Peyer's patch (tissue), 4 donors: Measurements from ENCODE around the gene FREM1. TPM values are rescaled to one million over a fixed set of nuclear protein-coding genes. Genes with fewer than 3 reads are reported as not detected.

Experiments
- DNase-seq, 3 donors: peaks; one replicate each; pipeline ENCODE4 v3.0.0-alpha.2; 2017 to 2019
- H3K27ac ChIP-seq, 4 donors: fragments of 200-600 bp; sonication (generic); one replicate each; pipeline ENCODE4 v1.5.1; 2016 to 2019
- H3K27me3 ChIP-seq, 2 donors: fragments of 200-600 bp; sonication (generic); one replicate each; pipeline ENCODE4 v1.5.1; 2019
- H3K36me3 ChIP-seq, 3 donors: fragments of 200-600 bp; sonication (generic); one replicate each; pipeline ENCODE4 v1.5.1; 2016 to 2019
- H3K4me1 ChIP-seq, 4 donors: fragments of 200-600 bp; sonication (generic); one replicate each; pipeline ENCODE4 v1.5.1; 2016 to 2019
- H3K4me3 ChIP-seq, 4 donors: fragments of 200-600 bp; sonication (generic); 1 replicate in 3 of 4; 2 replicates in 1 of 4; pipeline ENCODE4 v1.5.1; 2016 to 2019; ENCODE audit warnings: mild to moderate bottlenecking in 1 of 4
- H3K9me3 ChIP-seq, 4 donors: fragments of 200-600 bp; sonication (generic); one replicate each; pipeline ENCODE4 v1.5.1; 2016 to 2019; ENCODE audit warnings: mild to moderate bottlenecking in 1 of 4
- CTCF ChIP-seq, 6 experiments: fragments of 450-650 bp in 4 of 6; fragments of 200-600 bp in 2 of 6; sonication (generic) in 1 of 6; IDR thresholded peaks; one replicate each; pipeline ENCODE4 v1.5.1; 2017 to 2019; ENCODE audit warnings: antibody characterized with exemption in 6 of 6, mild to moderate bottlenecking in 3 of 6, moderate library complexity in 1 of 6
- POLR2A ChIP-seq, 2 donors: fragments of 450-650 bp; IDR thresholded peaks; one replicate each; pipeline ENCODE4 v1.5.1; 2017; ENCODE audit warnings: antibody characterized with exemption in 2 of 2, mild to moderate bottlenecking in 2 of 2, moderate library complexity in 2 of 2
- total RNA-seq, 4 donors: library from RNA; depleted of rRNA; stranded (reverse); fragments of >200 nt; gene quantifications; one replicate each; pipeline ENCODE4 v1.1.0, GENCODE V29; 2016

Gene FREM1
- total RNA-seq, 4 donors from 2014 or later: 31.4 to 108 (median 54.0) TPM

GRCh38 chr9:14863402-14863801 lies 46.8 kb downstream of the FREM1 start:
- no peaks in the 10 kb centered on the region for H3K4me1 ChIP-seq
- TF ChIP-seq CTCF (IDR thresholded peaks at IDR 0.05) (no peak), POLR2A (IDR thresholded peaks at IDR 0.05) (no peak)
- H3K27me3 ChIP-seq: no peaks in the 10 kb centered on the region
- H3K9me3 ChIP-seq: no peaks in the 10 kb centered on the region
- H3K4me3 ChIP-seq: no peak overlapping the region
- peaks cover 0 to 3% (median 0%) of the 10 kb centered on the region in 3 donors for H3K36me3 ChIP-seq
- no peak for DNase-seq
- H3K27ac ChIP-seq: no peak overlapping the region

GRCh38 chr9:14857449-14858305 lies 52.6 kb downstream of the FREM1 start:
- no peak for DNase-seq
- TF ChIP-seq CTCF (IDR thresholded peaks at IDR 0.05): no peak
- TF ChIP-seq POLR2A (IDR thresholded peaks at IDR 0.05): no peak
- no peaks in the 10 kb centered on the region for H3K4me1 ChIP-seq
- H3K9me3 ChIP-seq: no peaks in the 10 kb centered on the region
- H3K27me3 ChIP-seq: no peaks in the 10 kb centered on the region
- H3K27ac ChIP-seq: no peak overlapping the region
- peaks cover 0 to 3% (median 0%) of the 10 kb centered on the region in 3 donors for H3K36me3 ChIP-seq
- H3K4me3 ChIP-seq: no peak overlapping the region

- Histone ChIP-seq H3K9me3 (no peaks in the 10 kb centered on the region), H3K27me3 (no peaks in the 10 kb centered on the region), H3K4me1 (no peaks in the 10 kb centered on the region), H3K4me3 (no peak overlapping the region), H3K36me3 (peaks cover 0 to 40% (median 0%) of the 10 kb centered on the region in 3 donors), H3K27ac (no peak overlapping the region)
- TF ChIP-seq POLR2A (IDR thresholded peaks at IDR 0.05) (no peak), CTCF (IDR thresholded peaks at IDR 0.05) (no peak)
- no peak for DNase-seq
Observed at GRCh38 chr9:14849851-14850250, 60.4 kb downstream of the FREM1 start.

- no peak for TF ChIP-seq CTCF (IDR thresholded peaks at IDR 0.05)
- no peak for TF ChIP-seq POLR2A (IDR thresholded peaks at IDR 0.05)
- H3K36me3 ChIP-seq: peaks cover 0 to 40% (median 0%) of the 10 kb centered on the region in 3 donors
- no peak for DNase-seq
- H3K4me1 ChIP-seq: no peaks in the 10 kb centered on the region
- no peaks in the 10 kb centered on the region for H3K9me3 ChIP-seq
- no peak overlapping the region for H3K27ac ChIP-seq
- no peak overlapping the region for H3K4me3 ChIP-seq
- no peaks in the 10 kb centered on the region for H3K27me3 ChIP-seq
Observed at GRCh38 chr9:14849296-14849695, 60.9 kb downstream of the FREM1 start.

GRCh38 chr9:14846871-14847311 lies 63.3 kb downstream of the FREM1 start:
- no peak for TF ChIP-seq POLR2A (IDR thresholded peaks at IDR 0.05)
- peak in 4 of 6 experiments; percentile 38 to 55 (median 47) for TF ChIP-seq CTCF (IDR thresholded peaks at IDR 0.05)
- Histone ChIP-seq H3K4me1 (no peaks in the 10 kb centered on the region), H3K9me3 (no peaks in the 10 kb centered on the region), H3K27me3 (no peaks in the 10 kb centered on the region), H3K27ac (no peak overlapping the region), H3K4me3 (no peak overlapping the region), H3K36me3 (peaks cover 0 to 50% (median 0%) of the 10 kb centered on the region in 3 donors)
- DNase-seq: peak; percentile 17 to 71 (median 68)
